GM19452 (cell line): ENCODE data around the gene DEDD.
"Not testable (repeated sequence)": the region's sequence is repeated elsewhere in the genome, so short reads cannot be mapped to it uniquely, and the experiment has no call there.

Experiments used
- ATAC-seq: cut with Tn5 transposase; IDR thresholded peaks from one replicate; pipeline ENCODE4 v1.9.1; 2021; ENCODE audit not compliant: unreplicated experiment

DEDD gene

DNA sequence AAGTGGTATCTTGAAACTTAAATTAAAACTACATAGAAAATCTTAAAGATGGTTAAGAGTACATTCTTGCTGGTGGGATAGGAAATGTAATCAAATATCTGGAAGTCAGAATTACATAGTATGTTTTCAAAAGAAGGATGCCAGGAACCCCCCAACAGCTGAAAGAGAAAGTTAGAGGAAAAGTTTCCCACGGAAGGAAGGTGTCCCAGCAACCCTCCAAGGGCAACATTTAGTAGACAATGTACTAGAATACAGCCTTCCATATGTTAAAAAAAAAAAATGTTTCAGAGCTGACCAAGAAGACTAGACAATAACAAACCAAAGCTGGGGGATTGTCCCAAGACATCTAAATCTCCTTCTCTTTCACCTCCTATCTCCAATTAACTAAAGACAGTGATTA is 2.2 kb downstream of the DEDD start:
- no peak for ATAC-seq

- no peak for ATAC-seq
Measured at GRCh38 chr1:161128591-161129420, 3.7 kb downstream of the DEDD start.

DNA sequence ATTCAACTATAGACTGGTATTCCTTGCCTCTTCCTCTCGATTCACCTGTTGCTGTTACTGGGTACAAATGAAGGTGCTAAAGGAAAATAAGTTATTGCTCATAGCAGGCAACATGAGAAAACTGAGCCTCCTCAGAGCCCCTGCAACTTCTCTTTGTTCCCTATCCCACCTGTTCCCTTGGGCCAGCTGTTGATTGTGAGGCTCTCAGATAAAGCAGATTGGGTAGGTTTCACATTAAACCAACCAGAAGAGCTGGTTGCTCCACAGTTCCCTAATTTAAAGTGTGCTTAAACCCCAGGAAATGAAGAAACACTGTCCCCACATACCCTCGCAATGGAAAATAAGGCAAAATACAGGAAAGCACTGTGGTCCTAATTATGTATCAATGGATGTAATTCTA is 4.8 kb downstream of the DEDD start:
- ATAC-seq, result no peak

- ATAC-seq, result no peak
Measured at GRCh38 chr1:161122967-161123366, 9.5 kb downstream of the DEDD start.

DNA sequence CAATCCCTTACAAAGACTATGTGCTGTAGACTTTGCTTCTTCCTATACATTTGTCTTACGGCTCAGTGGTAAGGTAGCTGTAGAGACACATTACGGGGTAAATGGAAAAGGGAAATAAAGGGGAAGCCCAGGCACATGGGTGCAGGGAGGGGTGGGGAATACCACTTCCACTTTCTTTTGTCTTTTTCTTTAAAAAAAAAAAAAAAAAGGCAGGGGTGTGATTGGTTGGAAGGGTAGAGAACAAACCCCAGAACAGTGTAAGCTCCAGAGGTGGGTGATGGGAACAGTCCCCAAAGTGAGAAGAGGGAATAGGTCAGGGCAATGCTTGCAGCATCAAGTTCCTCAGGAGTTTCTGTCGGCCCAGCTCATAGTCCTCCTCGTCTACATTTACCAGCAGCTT is 10.6 kb downstream of the DEDD start:
- no peak for ATAC-seq

DNA sequence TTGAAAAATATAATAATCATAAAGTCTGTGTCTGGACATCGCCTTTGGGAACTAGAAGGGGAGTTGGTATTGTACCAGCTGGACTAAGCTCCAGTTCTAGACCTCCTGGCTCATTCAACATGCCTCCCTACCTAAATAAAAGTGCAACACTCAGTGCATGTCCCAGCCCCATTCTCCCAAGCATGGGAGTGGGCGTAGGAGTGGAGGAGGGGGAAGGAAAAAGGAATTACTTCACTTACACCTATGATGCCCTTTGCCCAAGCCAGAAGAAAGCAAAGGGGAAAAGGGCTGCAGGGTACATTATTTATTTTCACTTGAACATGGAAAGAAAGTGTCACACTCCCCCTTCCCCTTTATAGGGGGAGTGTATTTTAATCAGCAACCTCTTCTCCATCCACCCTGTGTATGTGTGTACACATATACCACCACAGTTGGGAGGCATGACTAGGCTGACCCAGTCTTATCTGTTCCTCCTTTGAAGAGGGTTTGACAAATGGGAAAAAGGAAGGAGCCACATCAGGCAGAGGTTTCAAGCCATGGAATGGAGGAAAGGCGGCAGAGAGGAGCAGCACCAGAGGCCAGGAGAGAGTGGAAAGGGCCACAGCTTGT is 11.3 kb downstream of the DEDD start:
- no peak for ATAC-seq

- ATAC-seq, result peak; percentile 42
Measured at GRCh38 chr1:161119092-161119903, 13.2 kb downstream of the DEDD start.

- ATAC-seq, result peak; percentile 79
Measured at GRCh38 chr1:161117759-161118581, 14.5 kb downstream of the DEDD start, which contains the start of the genes NIT1 and PFDN2. TSS of gene NIT1 (plus strand) at chr1:161118105. CDS start at chr1:161118177, 72 bp downstream. TSS of gene PFDN2 (minus strand) at chr1:161118037. CDS start at chr1:161118026, 11 bp downstream.

GRCh38 chr1:161115961-161116360 is 16.5 kb downstream of the DEDD start:
- ATAC-seq, result not testable (repeated sequence)

GRCh38 chr1:161115132-161115711 is 17.2 kb downstream of the DEDD start:
- no peak for ATAC-seq

- ATAC-seq, result no peak
Measured at GRCh38 chr1:161114556-161114955, 17.9 kb downstream of the DEDD start.

DNA sequence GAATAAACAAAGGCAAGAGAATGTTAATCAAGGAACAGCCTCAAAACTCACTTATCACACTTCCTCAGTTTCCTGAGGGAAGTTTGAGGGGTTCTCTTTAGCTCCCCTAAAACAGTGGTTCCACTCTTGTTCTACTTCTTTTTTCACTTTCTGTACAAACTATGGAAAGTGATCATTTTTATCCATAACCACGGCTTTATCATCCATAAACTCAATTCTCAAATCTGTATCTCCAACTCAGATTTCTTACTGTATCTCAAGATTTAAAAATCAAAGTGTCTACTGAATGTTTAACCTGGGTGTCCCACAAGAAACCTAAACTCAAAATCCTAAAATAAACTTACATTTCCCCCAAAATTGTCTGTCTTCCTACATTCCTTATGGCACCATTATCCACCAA is 18.6 kb downstream of the DEDD start:
- no peak for ATAC-seq

DNA sequence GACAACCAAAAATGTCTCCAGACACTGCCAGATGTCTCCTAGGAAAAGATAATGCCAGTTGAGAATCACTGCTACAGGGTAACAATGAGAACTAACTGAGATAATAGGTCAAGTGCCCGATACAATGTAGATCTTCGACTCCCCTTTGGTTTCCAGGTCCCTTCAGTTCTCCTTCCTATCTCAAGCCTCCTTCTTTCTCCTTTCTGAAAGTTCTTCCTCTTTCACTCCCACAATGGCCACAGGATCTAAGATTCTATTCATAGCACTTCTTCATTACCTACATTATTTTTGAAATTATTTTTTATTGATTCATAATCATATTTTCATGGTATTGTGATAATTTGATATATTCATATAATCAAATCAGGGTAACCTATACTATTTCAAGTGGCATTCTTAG is 20.9 kb downstream of the DEDD start:
- no peak for ATAC-seq

DNA sequence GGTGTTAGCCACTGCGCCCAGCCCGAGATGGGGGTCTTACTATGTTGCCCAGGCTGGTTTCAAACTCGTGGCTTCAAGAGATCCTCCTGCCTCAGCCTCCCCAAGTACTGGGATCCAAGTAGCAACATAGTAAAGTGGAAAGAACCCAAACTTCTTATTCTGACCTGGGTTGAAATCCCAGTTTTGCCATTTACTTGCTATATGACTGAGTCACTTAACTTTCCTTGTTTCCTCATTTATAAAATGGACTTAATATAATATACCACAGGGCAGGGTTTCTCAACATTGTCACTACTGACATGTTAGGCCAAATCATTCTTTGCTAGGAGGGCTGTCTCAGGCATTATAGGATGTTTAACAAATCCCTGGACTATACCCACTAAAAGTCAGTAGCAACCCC is 21.4 kb downstream of the DEDD start:
- no peak for ATAC-seq

GRCh38 chr1:161106431-161106830 is 26.0 kb downstream of the DEDD start:
- ATAC-seq, result no peak

DNA sequence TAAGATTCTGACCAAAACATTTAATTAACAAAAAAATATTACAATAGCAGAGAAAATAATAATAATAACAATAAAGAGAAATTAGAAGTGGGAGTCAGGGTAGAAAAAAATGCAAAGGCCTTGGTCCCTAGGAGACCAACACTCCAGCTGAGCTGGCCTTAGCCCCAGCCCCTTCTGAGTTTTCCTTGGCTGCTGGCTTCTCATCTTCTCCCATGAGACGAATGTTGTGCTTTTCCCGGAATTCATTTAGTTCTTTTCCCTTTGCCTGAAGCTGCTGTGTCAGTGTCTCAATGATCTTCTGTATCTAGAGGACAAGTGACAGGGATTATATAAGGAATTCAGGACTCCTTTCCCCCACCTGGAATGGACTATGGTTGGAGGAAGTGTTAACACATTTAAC is 31.9 kb downstream of the DEDD start:
- no peak for ATAC-seq

- ATAC-seq, result no peak
Measured at GRCh38 chr1:161099090-161099802, 33.2 kb downstream of the DEDD start.

- peak; percentile 77 for ATAC-seq
Measured at GRCh38 chr1:161098210-161099068, 34.0 kb downstream of the DEDD start, which contains the start of gene KLHDC9. TSS of gene KLHDC9 (plus strand) at chr1:161098361. CDS start at chr1:161098536, 175 bp downstream.

DNA sequence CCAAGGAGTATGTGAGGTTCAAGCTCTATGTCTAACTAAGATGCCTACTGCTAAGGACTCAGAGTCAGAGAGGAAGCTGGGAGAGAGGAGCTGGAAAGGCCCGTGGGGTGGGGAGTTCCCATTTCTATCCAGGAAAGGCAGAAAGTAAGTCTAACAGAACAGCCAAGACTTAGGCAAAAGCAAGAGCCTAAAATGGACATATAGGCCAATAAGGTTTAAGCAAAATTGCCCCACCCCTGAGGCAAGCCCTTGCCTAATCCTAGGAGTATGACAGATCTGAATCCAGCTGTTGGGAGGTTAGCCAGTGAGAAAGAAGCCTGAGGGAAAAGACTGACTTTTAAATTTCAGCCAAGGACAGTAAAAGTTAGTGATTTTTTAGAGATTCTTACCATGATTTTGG is 35.9 kb downstream of the DEDD start:
- ATAC-seq, result no peak
